Lower lobe of right lung (tissue), 2 donors: Measurements from ENCODE around the gene ZDHHC4. TPM values are rescaled to one million over a fixed set of nuclear protein-coding genes. Genes with fewer than 3 reads are reported as not detected.

Experiments used
- ATAC-seq, 2 donors: fragments of 200-7000 bp; cut with Tn5 transposase; one replicate each; pipeline ENCODE4 v1.9.1; 2020 to 2022; ENCODE audit warnings: mild to moderate bottlenecking in 2 of 2, moderate library complexity in 2 of 2
- DNase-seq: peaks from one replicate; pipeline ENCODE4 v3.0.0-alpha.2; 2020
- H3K27ac ChIP-seq: fragments of 200-600 bp; one replicate; pipeline ENCODE4 v1.8.0; 2022
- H3K27me3 ChIP-seq: fragments of 200-600 bp; one replicate; pipeline ENCODE4 v1.8.0; 2022; ENCODE audit warnings: low read depth
- H3K36me3 ChIP-seq: fragments of 200-600 bp; one replicate; pipeline ENCODE4 v1.8.0; 2022; ENCODE audit warnings: mild to moderate bottlenecking
- H3K4me1 ChIP-seq: fragments of 200-600 bp; one replicate; pipeline ENCODE4 v1.8.0; 2022
- H3K4me3 ChIP-seq: fragments of 200-600 bp; one replicate; pipeline ENCODE4 v1.8.0; 2022; ENCODE audit warnings: mild to moderate bottlenecking
- H3K9me3 ChIP-seq: fragments of 200-600 bp; one replicate; pipeline ENCODE4 v1.8.0; 2022
- CTCF ChIP-seq: fragments of 200-600 bp; IDR thresholded peaks from one replicate; pipeline ENCODE4 v1.8.0; 2022; ENCODE audit warnings: antibody characterized with exemption, mild to moderate bottlenecking
- intact Hi-C: fragments of 100-400 bp; cut with DNase I; formaldehyde crosslinking; loops from one replicate; pipeline ENCODE4 v1.11.0; 2022
- total RNA-seq: library from RNA; stranded (reverse); fragmentation: NEBNext Ultra II Directional; extraction: Animal tissue kit (Norgen Biotek cat#: 25700); gene quantifications from one replicate; pipeline ENCODE4 v1.2.1, GENCODE V29; 2021
- donor health status: DM: no; HTN: yes; CAD: no; lungs with severe emphysema.

The ZDHHC4 gene
- total RNA-seq, 1 donor from 2014 or later: 41.8 TPM

- Histone ChIP-seq H3K4me3 (peak overlapping the region; percentile 40), H3K9me3 (no peaks in the 10 kb centered on the region), H3K4me1 (peaks cover 13% of the 10 kb centered on the region), H3K36me3 (no peaks in the 10 kb centered on the region), H3K27me3 (peaks cover 70% of the 10 kb centered on the region), H3K27ac (no peak overlapping the region)
- no peak for TF ChIP-seq CTCF
- no peak for DNase-seq
- intact Hi-C loops: no loop called here
- no peak for ATAC-seq
Observed at GRCh38 chr7:6531492-6532279, 45.6 kb upstream of the ZDHHC4 start.

- Histone ChIP-seq H3K27ac (no peak overlapping the region), H3K4me1 (peaks cover 11% of the 10 kb centered on the region), H3K36me3 (no peaks in the 10 kb centered on the region), H3K27me3 (peaks cover 70% of the 10 kb centered on the region), H3K9me3 (no peaks in the 10 kb centered on the region), H3K4me3 (no peak overlapping the region)
- DNase-seq (no peak), ATAC-seq (no peak)
- intact Hi-C loops: no loop called here
- TF ChIP-seq CTCF: no peak
Observed at GRCh38 chr7:6532516-6532915, 44.7 kb upstream of the ZDHHC4 start.

GRCh38 chr7:6533893-6534495, 43.3 kb upstream of the ZDHHC4 start:
- Histone ChIP-seq H3K4me1 (peaks cover 11% of the 10 kb centered on the region), H3K9me3 (no peaks in the 10 kb centered on the region), H3K4me3 (no peak overlapping the region), H3K27ac (no peak overlapping the region), H3K36me3 (no peaks in the 10 kb centered on the region), H3K27me3 (peaks cover 67% of the 10 kb centered on the region)
- TF ChIP-seq CTCF: no peak
- ATAC-seq: no peak
- intact Hi-C loops: no loop called here
- DNase-seq: no peak

GRCh38 chr7:6536262-6537260, 40.7 kb upstream of the ZDHHC4 start:
- ATAC-seq: peak in 1 of 2 donors; percentile 21
- H3K27me3 ChIP-seq: peaks cover 50% of the 10 kb centered on the region

More at GRCh38 chr7:6536262-6537260, 40.7 kb upstream of the ZDHHC4 start:
- H3K4me3 ChIP-seq: peak overlapping the region; percentile 23
- H3K27ac ChIP-seq: no peak overlapping the region
- H3K9me3 ChIP-seq: no peaks in the 10 kb centered on the region
- no peaks in the 10 kb centered on the region for H3K36me3 ChIP-seq
- DNase-seq: no peak
- peaks cover 11% of the 10 kb centered on the region for H3K4me1 ChIP-seq
- intact Hi-C loops: no loop called here
- no peak for TF ChIP-seq CTCF
